GM10248 (cell line): ENCODE measurements around the gene INSR.

Experiments used
- CTCF ChIA-PET: fragments of 300-600 bp; sonication (Branson Sonifier 250); formaldehyde crosslinking; extraction: SDS; loops from one replicate; lab custom pipeline; 2021; ENCODE audit warnings: antibody characterized with exemption; lab: Yijun Ruan, JAX
- POLR2A ChIA-PET: fragments of 350-650 bp; sonication (Branson Sonifier 250); formaldehyde crosslinking; extraction: SDS; loops from one replicate; lab custom pipeline; 2020; ENCODE audit warnings: antibody characterized with exemption; lab: Yijun Ruan, JAX
- DNase-seq: peaks from one replicate; pipeline ENCODE4 v3.0.0; 2012; ENCODE audit errors: extremely low spot score
- TF ChIP-seq, protein P1 (sequence below): IDR thresholded peaks from 2 replicates; pipeline ENCODE4 v1.5.1; 2012; ENCODE audit warnings: mild to moderate bottlenecking, low read depth; ENCODE audit errors: extremely low read depth, missing control alignments, control extremely low read depth

The INSR gene

DNA sequence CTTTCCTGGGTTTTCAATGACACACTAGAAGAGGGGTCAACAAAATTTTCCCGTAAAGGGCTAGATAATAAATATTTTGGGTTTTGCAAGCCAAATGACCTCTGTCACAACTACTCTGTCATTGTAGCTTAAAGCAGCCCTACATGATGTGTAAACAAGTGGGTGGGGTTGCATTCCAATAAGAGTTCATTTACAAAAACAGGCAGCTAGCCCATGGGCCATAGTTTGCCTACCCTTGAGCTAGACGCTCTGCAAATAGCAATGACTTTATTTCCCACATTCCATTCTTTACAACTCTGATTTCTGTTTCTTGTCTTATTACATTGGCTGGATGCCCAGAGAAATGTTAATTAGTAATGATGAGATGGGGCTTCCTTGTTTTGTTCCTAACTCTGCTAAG lies 148.7 kb downstream of the INSR start:
- DNase-seq = no peak
- CTCF ChIA-PET = interaction anchor here (0.8 kb wide), 1 partner anchor 196 kb away, joined by 4 read pairs; no protein-coding TSS in a partner anchor
- POLR2A ChIA-PET = no interaction called here
- TF ChIP-seq, protein P1, sequence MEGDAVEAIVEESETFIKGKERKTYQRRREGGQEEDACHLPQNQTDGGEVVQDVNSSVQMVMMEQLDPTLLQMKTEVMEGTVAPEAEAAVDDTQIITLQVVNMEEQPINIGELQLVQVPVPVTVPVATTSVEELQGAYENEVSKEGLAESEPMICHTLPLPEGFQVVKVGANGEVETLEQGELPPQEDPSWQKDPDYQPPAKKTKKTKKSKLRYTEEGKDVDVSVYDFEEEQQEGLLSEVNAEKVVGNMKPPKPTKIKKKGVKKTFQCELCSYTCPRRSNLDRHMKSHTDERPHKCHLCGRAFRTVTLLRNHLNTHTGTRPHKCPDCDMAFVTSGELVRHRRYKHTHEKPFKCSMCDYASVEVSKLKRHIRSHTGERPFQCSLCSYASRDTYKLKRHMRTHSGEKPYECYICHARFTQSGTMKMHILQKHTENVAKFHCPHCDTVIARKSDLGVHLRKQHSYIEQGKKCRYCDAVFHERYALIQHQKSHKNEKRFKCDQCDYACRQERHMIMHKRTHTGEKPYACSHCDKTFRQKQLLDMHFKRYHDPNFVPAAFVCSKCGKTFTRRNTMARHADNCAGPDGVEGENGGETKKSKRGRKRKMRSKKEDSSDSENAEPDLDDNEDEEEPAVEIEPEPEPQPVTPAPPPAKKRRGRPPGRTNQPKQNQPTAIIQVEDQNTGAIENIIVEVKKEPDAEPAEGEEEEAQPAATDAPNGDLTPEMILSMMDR = no peak

GRCh38 chr19:7142771-7143170 lies 151.4 kb downstream of the INSR start:
- POLR2A ChIA-PET = no interaction called here
- DNase-seq = no peak
- TF ChIP-seq, protein P1 = no peak
- CTCF ChIA-PET = interaction anchor here (1.3 to 1.4 kb wide), 2 partner anchors 40 to 186 kb away, joined by 4 read pairs; no protein-coding TSS in a partner anchor

GRCh38 chr19:7140137-7140536 lies 154.1 kb downstream of the INSR start:
- CTCF ChIA-PET = no interaction called here
- TF ChIP-seq, protein P1 = no peak
- POLR2A ChIA-PET = no interaction called here

DNA sequence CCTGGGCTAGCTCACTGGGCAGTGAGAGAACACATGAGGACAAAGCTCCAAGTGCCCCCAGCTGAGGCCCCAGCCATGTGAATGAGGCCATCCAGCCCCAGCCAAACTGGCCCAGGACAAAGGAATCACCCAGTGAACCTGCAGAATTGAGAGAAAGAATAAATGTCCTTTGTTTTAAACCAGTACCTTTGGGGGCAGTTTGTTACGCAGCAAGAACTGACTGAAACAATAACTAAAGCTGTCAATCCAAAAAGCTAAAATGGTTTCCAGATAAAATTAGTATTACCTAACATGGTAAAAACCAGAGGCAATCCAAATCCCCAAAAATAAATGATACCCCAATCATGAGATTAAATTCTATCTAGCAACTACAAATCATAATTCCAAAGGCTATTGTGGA lies 155.1 kb downstream of the INSR start:
- ChIA-PET CTCF (interaction anchor here (0.7 to 2.1 kb wide), 3 partner anchors 10 to 202 kb away, joined by 3 to 10 read pairs (median 3); no protein-coding TSS in a partner anchor), POLR2A (no interaction called here)
- TF ChIP-seq, protein P1 = no peak
- no peak for DNase-seq

More at GRCh38 chr19:7140137-7140536, 154.1 kb downstream of the INSR start:
- DNase-seq = no peak

GRCh38 chr19:7138402-7138801 lies 155.8 kb downstream of the INSR start:
- CTCF ChIA-PET = interaction anchor here (1.0 to 2.1 kb wide), 5 partner anchors 11 to 202 kb away, joined by 3 to 10 read pairs (median 3); no protein-coding TSS in a partner anchor
- POLR2A ChIA-PET = interaction anchor here (0.5 kb wide), 1 partner anchor 260 kb away, joined by 5 read pairs; no protein-coding TSS in a partner anchor
- TF ChIP-seq, protein P1 = no peak
- DNase-seq = no peak

- POLR2A ChIA-PET = no interaction called here
- TF ChIP-seq, protein P1 = no peak
- CTCF ChIA-PET = interaction anchor here (1.0 to 1.9 kb wide), 2 partner anchors 10 to 12 kb away, joined by 6 read pairs; no protein-coding TSS in a partner anchor
- no peak for DNase-seq
Measured at GRCh38 chr19:7137120-7137519, 157.1 kb downstream of the INSR start.
